ENCODE measurements around the gene CCDC106.

GRCh38 chr19:55679343-55680257, 31.6 kb downstream of the CCDC106 start:
- no peak for TF ChIP-seq POLR2AphosphoS5 (IDR thresholded peaks at IDR 0.05; ENCODE audit: low read depth, low read length)
- no peak for TF ChIP-seq POLR2A (IDR thresholded peaks at IDR 0.05; ENCODE audit: low read depth, low read length)
- TF ChIP-seq SPI1 (IDR thresholded peaks at IDR 0.05; ENCODE audit: low read depth, low read length), result no peak

Measured in GM12891 (cell line).